IMR-90 (cell line): ENCODE results near the gene LTA. TPM values are rescaled to one million over a fixed set of nuclear protein-coding genes. Genes with fewer than 3 reads are reported as not detected.

Source experiments
- ATAC-seq: fragments of 200-7000 bp; cut with Tn5 transposase; 2 replicates; pipeline ENCODE4 v1.9.1; 2020; ENCODE audit warnings: low read depth, mild to moderate bottlenecking, moderate library complexity
- BruUV-seq: library from RNA; stranded (reverse); fragments of 400-500 nt; replicated peaks from 2 replicates; lab custom pipeline; 2021; lab: Mats Ljungman, UMichigan
- CTCF ChIA-PET: fragments of 300-600 bp; formaldehyde crosslinking; extraction: SDS; loops from one replicate; lab custom pipeline; 2021; ENCODE audit warnings: antibody characterized with exemption; lab: Yijun Ruan, JAX
- POLR2A ChIA-PET: fragments of 300-600 bp; sonication (Branson Sonifier 250); formaldehyde crosslinking; loops from one replicate; lab custom pipeline; 2022; ENCODE audit warnings: antibody characterized with exemption; ENCODE audit not compliant: unreplicated experiment; lab: Charles Lee
- DNase-seq: peaks from one replicate; pipeline ENCODE4 v3.0.0; 2013
- H2AFZ ChIP-seq: replicated peaks from 2 replicates; pipeline ENCODE3; 2013; ENCODE audit warnings: low read length, mild to moderate bottlenecking; ENCODE audit not compliant: poor library complexity
- H2AK5ac ChIP-seq: 2 replicates; pipeline ENCODE4 v1.6.1; 2013; ENCODE audit warnings: low read depth, low read length, inconsistent platforms
- H2AK9ac ChIP-seq: replicated peaks from 2 replicates; pipeline ENCODE3; 2013; ENCODE audit warnings: mild to moderate bottlenecking, low read depth, low read length, moderate library complexity; ENCODE audit not compliant: poor library complexity
- H2BK120ac ChIP-seq: 2 replicates; pipeline ENCODE4 v1.6.1; 2013; ENCODE audit warnings: low read depth, low read length, inconsistent platforms
- H2BK15ac ChIP-seq: 3 replicates; pipeline ENCODE4 v1.6.1; 2013; ENCODE audit warnings: low read depth, low read length, inconsistent platforms
- H2BK20ac ChIP-seq: 2 replicates; pipeline ENCODE4 v1.6.1; 2013; ENCODE audit warnings: low read depth, mild to moderate bottlenecking, inconsistent platforms, low read length, moderate library complexity
- H2BK5ac ChIP-seq: 2 replicates; pipeline ENCODE4 v1.6.1; 2013; ENCODE audit warnings: mild to moderate bottlenecking, low read depth, low read length, inconsistent platforms; ENCODE audit not compliant: poor library complexity, severe bottlenecking
- H3K14ac ChIP-seq: replicated peaks from 2 replicates; pipeline ENCODE4 v1.6.1; 2013; ENCODE audit warnings: low read depth, low read length, inconsistent platforms
- H3K18ac ChIP-seq: 2 replicates; pipeline ENCODE4 v1.6.1; 2013; ENCODE audit warnings: low read depth, low read length, control low read depth
- H3K23ac ChIP-seq: 2 replicates; pipeline ENCODE4 v1.6.1; 2013; ENCODE audit warnings: low read depth, low read length, inconsistent platforms
- H3K27ac ChIP-seq: 2 replicates; pipeline ENCODE4 v1.5.1; 2013; ENCODE audit warnings: mild to moderate bottlenecking, control low read depth, low read length; ENCODE audit not compliant: insufficient read depth
- H3K27me3 ChIP-seq: 2 replicates; pipeline ENCODE4 v1.6.1; 2013; ENCODE audit warnings: low read length; ENCODE audit not compliant: control insufficient read depth, insufficient read depth
- H3K36me3 ChIP-seq: 2 replicates; pipeline ENCODE4 v1.6.1; 2013; ENCODE audit warnings: low read length, mixed read lengths; ENCODE audit not compliant: control insufficient read depth, insufficient read depth
- H3K4ac ChIP-seq: 2 replicates; pipeline ENCODE4 v1.6.1; 2013; ENCODE audit warnings: low read depth, low read length, inconsistent platforms
- H3K4me1 ChIP-seq: 2 replicates; pipeline ENCODE4 v1.6.1; 2013; ENCODE audit warnings: low read length, mixed read lengths; ENCODE audit not compliant: control insufficient read depth, insufficient read depth
- H3K4me2 ChIP-seq: 2 replicates; pipeline ENCODE4 v1.6.1; 2013; ENCODE audit warnings: low read depth, mild to moderate bottlenecking, control low read depth, low read length, moderate library complexity
- H3K4me3 ChIP-seq: 2 replicates; pipeline ENCODE4 v1.5.1; 2013; ENCODE audit warnings: low read depth, mild to moderate bottlenecking, control low read depth, low read length, moderate library complexity; ENCODE audit not compliant: insufficient read depth
- H3K56ac ChIP-seq: 2 replicates; pipeline ENCODE4 v1.6.1; 2013; ENCODE audit warnings: low read length, inconsistent platforms; ENCODE audit not compliant: insufficient read depth; ENCODE audit errors: extremely low read depth
- H3K79me1 ChIP-seq, 2 experiments: 2 replicates each; pipeline ENCODE4 v1.6.1; 2013; ENCODE audit warnings: low read length in 2 of 2, inconsistent platforms in 1 of 2, low read depth in 1 of 2
- H3K9ac ChIP-seq: 2 replicates; pipeline ENCODE4 v1.6.1; 2013; ENCODE audit warnings: low read depth, low read length, control low read depth
- H3K9me1 ChIP-seq: 2 replicates; pipeline ENCODE4 v1.6.1; 2013; ENCODE audit warnings: low read length, inconsistent platforms; ENCODE audit not compliant: insufficient read depth
- H3K9me3 ChIP-seq: 2 replicates; pipeline ENCODE4 v1.6.1; 2013; ENCODE audit warnings: low read length; ENCODE audit not compliant: control insufficient read depth, insufficient read depth
- H4K20me1 ChIP-seq: 2 replicates; pipeline ENCODE4 v1.6.1; 2013; ENCODE audit warnings: low read length, inconsistent platforms; ENCODE audit not compliant: insufficient read depth
- H4K5ac ChIP-seq: 2 replicates; pipeline ENCODE4 v1.6.1; 2013; ENCODE audit warnings: mild to moderate bottlenecking, low read depth, low read length, control low read depth
- H4K8ac ChIP-seq, 2 experiments: 2 replicates each; pipeline ENCODE4 v1.6.1; 2013; ENCODE audit warnings: low read depth in 2 of 2, low read length in 2 of 2, control low read depth in 1 of 2, inconsistent platforms in 1 of 2
- H4K91ac ChIP-seq: 2 replicates; pipeline ENCODE4 v1.6.1; 2013; ENCODE audit warnings: low read depth, low read length, inconsistent platforms; ENCODE audit not compliant: insufficient read depth
- FOS ChIP-seq: fragments of 150-350 bp; IDR thresholded peaks from 2 replicates; pipeline ENCODE4 v1.6.1; 2016; ENCODE audit warnings: low read depth, low read length
- MXI1 ChIP-seq: IDR thresholded peaks from 2 replicates; pipeline ENCODE4 v1.6.1; 2012; ENCODE audit warnings: low read depth, mild to moderate bottlenecking, low read length, moderate library complexity, borderline replicate concordance
- NFE2L2 ChIP-seq: fragments of 150-350 bp; IDR thresholded peaks from 2 replicates; pipeline ENCODE4 v1.6.1; 2016; ENCODE audit warnings: low read depth, mild to moderate bottlenecking, low read length
- POLR2A ChIP-seq: IDR thresholded peaks from 2 replicates; pipeline ENCODE4 v1.6.1; 2012; ENCODE audit warnings: mild to moderate bottlenecking, low read depth, low read length
- RAD21 ChIP-seq: IDR thresholded peaks from 2 replicates; pipeline ENCODE4 v1.6.1; 2012; ENCODE audit warnings: low read length, improper control_type of control experiment
- RFX5 ChIP-seq: IDR thresholded peaks from 2 replicates; pipeline ENCODE4 v1.8.0; 2012; ENCODE audit warnings: low read depth, mild to moderate bottlenecking, low read length, moderate library complexity
- SMC3 ChIP-seq: fragments of 150-350 bp; IDR thresholded peaks from 2 replicates; pipeline ENCODE4 v1.6.1; 2016; ENCODE audit warnings: low read depth, mild to moderate bottlenecking, antibody characterized with exemption, low read length, moderate library complexity
- WGBS, 2 experiments: methylation state at CpG; one replicate each; pipeline versions ENCODE4 v1.1.5 to v1.1.7; 2013; ENCODE audit warnings: missing lambda C conversion rate in 2 of 2; ENCODE audit not compliant: insufficient read length in 1 of 2; ENCODE audit errors: extremely low coverage in 2 of 2; 5-methylcytosine and 5-hydroxymethylcytosine counted together
- dilution Hi-C: fragments of 300-500 bp; cut with HindIII; formaldehyde crosslinking; loops from one replicate; pipeline ENCODE4 v1.14.3; 2018; ENCODE audit warnings: low sequenced_read_pairs; ENCODE audit not compliant: unreplicated experiment
- in situ Hi-C: fragments of 300-500 bp; cut with MboI; formaldehyde crosslinking; loops from 3 replicates; pipeline ENCODE4 v1.14.3; 2019; ENCODE audit warnings: low sequenced_read_pairs, inconsistent platforms, mixed read lengths
- intact Hi-C: fragments of 100-400 bp; cut with micrococcal nuclease; formaldehyde crosslinking; loops from 2 replicates; pipeline ENCODE4 v1.10.0; 2022
- polyA plus RNA-seq, 3 experiments: library from polyadenylated mRNA; depleted of rRNA; stranded (reverse); fragments of >200 nt; gene quantifications; 2 replicates each; pipeline ENCODE4 v1.2.3, GENCODE V29; 2012; ENCODE audit warnings: low replicate concordance in 1 of 3
- total RNA-seq: library from RNA; depleted of rRNA; stranded (reverse); fragments of >200 nt; gene quantifications from 2 replicates; pipeline ENCODE4 v1.2.3, GENCODE V29; 2012

Gene LTA
- total and polyA plus RNA-seq, 2 of the 4 experiments (the other 2 are of a cell fraction): not detected

DNA sequence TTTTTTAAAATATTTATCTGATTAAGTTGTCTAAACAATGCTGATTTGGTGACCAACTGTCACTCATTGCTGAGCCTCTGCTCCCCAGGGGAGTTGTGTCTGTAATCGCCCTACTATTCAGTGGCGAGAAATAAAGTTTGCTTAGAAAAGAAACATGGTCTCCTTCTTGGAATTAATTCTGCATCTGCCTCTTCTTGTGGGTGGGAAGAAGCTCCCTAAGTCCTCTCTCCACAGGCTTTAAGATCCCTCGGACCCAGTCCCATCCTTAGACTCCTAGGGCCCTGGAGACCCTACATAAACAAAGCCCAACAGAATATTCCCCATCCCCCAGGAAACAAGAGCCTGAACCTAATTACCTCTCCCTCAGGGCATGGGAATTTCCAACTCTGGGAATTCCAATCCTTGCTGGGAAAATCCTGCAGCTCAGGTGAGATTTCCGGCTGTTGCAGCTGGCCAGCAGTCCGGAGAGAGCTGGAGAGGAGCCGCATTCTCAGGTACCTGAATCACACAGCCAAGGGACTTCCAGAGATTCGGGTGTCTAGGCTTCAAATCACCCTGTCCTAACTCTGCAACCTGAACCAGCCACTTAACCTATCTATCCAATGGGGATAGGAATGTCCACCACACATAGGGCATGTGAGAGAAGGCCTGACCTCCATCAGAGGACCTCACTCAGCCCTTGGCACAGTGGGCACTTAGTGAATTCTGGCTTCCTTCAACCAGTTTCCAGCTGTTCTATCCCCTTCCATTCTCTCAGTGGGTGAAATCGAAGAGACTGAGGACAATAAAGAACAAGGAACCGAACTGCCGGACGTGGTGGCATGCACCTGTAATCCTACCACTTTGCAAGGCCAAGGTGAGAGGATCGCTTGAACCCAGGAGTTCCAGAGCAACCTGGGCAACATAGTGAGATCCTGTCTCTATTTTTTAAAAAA, 6.4 kb downstream of the LTA start:
- no peak overlapping the region for H2BK120ac ChIP-seq

More for the DNA sequence above, 6.4 kb downstream of the LTA start:
- Histone ChIP-seq H3K14ac (no peak overlapping the region), H4K91ac (no peak overlapping the region), H2AFZ (no peak overlapping the region), H3K18ac (no peak overlapping the region), H3K4me3 (no peak overlapping the region), H3K4me2 (no peak overlapping the region), H3K56ac (no peak overlapping the region), H3K27ac (no peak overlapping the region), H3K4ac (no peak overlapping the region), H4K20me1 (no peaks in the 10 kb centered on the region), H4K8ac (no peak overlapping the region), H3K36me3 (no peaks in the 10 kb centered on the region), H3K79me1 (no peaks in the 10 kb centered on the region), H2AK9ac (no peak overlapping the region), H2BK20ac (no peak overlapping the region), H2BK5ac (no peak overlapping the region), H3K9me1 (no peaks in the 10 kb centered on the region; the same call in 1 of the 2 replicates), H3K27me3 (peaks cover 22% of the 10 kb centered on the region), H2AK5ac (no peak overlapping the region), H3K4me1 (peaks cover 4% of the 10 kb centered on the region; the same call in 1 of the 2 replicates), H4K5ac (no peak overlapping the region), H3K23ac (no peak overlapping the region), H3K9me3 (no peaks in the 10 kb centered on the region), H2BK15ac (no peak overlapping the region), H3K9ac (no peak overlapping the region)
- POLR2A ChIA-PET: no interaction called here
- ATAC-seq (no peak), DNase-seq (no peak)
- BruUV-seq: no TSS peak
- CTCF ChIA-PET: interaction anchor here (0.6 to 1.1 kb wide), 2 partner anchors 19 to 27 kb away, joined by 3 read pairs; no protein-coding TSS in a partner anchor
- 83% methylated on average over 1 of the region's 12 CpGs; no CpG with 5 or more reads in 1 of the 2 experiments for WGBS, 2 experiments
- dilution Hi-C loops (no loop called here), in situ Hi-C loops (no loop called here), intact Hi-C loops (no loop called here)
- no peak for TF ChIP-seq NFE2L2
- TF ChIP-seq RFX5: no peak
- TF ChIP-seq MXI1: no peak
- no peak for TF ChIP-seq RAD21
- no peak for TF ChIP-seq POLR2A
- no peak for TF ChIP-seq FOS
- no peak for TF ChIP-seq SMC3
